Ovary (tissue), 3 donors: Measurements from ENCODE around the gene AMACR.

Experiments used
- EP300 ChIP-seq: sonication (generic); formaldehyde crosslinking; IDR thresholded peaks from one replicate; pipeline ENCODE4 v1.6.1; 2017; ENCODE audit warnings: antibody characterized with exemption
- POLR2A ChIP-seq: fragments of 450-650 bp; IDR thresholded peaks from one replicate; pipeline ENCODE4 v1.6.1; 2017; ENCODE audit warnings: antibody characterized with exemption, mild to moderate bottlenecking, moderate library complexity
- TF ChIP-seq, protein P1 (sequence below), 3 donors: fragments of 450-650 bp in 2 of 3; fragments of 200-600 bp in 1 of 3; IDR thresholded peaks; one replicate each; pipeline versions ENCODE4 v1.5.1 to v1.8.0; 2016 to 2022; ENCODE audit warnings: antibody characterized with exemption in 3 of 3, mild to moderate bottlenecking in 1 of 3
- donor health status: DM: no; HTN: no; CAD: no.

DNA sequence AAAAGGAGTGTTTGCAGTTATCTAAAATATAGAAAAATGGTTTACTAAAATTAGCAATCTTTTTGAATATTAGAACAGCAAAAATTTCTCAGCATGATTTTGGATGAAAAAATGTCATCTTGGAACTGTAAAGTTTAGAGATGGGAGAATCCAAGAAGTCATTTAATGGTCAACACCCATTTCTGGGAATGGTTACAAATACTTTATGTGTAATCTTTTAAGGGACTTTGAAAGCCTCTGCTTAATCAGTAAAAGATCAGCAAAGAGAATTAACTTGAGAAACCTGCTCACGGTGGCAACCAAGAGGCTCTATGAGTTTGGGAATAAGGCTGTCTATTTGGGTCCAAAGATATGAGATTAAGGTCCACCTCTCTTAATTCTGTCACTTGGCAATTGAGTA, 22.2 kb upstream of the AMACR start:
- TF ChIP-seq, protein P1, sequence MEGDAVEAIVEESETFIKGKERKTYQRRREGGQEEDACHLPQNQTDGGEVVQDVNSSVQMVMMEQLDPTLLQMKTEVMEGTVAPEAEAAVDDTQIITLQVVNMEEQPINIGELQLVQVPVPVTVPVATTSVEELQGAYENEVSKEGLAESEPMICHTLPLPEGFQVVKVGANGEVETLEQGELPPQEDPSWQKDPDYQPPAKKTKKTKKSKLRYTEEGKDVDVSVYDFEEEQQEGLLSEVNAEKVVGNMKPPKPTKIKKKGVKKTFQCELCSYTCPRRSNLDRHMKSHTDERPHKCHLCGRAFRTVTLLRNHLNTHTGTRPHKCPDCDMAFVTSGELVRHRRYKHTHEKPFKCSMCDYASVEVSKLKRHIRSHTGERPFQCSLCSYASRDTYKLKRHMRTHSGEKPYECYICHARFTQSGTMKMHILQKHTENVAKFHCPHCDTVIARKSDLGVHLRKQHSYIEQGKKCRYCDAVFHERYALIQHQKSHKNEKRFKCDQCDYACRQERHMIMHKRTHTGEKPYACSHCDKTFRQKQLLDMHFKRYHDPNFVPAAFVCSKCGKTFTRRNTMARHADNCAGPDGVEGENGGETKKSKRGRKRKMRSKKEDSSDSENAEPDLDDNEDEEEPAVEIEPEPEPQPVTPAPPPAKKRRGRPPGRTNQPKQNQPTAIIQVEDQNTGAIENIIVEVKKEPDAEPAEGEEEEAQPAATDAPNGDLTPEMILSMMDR (IDR thresholded peaks at IDR 0.05): no peak
- no peak for TF ChIP-seq POLR2A
- TF ChIP-seq EP300: no peak
